ENCODE results near the gene AIF1. TPM values are rescaled to one million over a fixed set of nuclear protein-coding genes. Genes with fewer than 3 reads are reported as not detected.

AIF1 gene
- total and polyA plus RNA-seq, 3 experiments from 2014 or later, result 33.2 to 35.6 (median 35.6) TPM

- no peak for DNase-seq
- peaks cover 5% of the 10 kb centered on the region for H3K36me3 ChIP-seq (ENCODE audit: insufficient read depth, low read length)
- Mint-ChIP-seq H3K36me3 (peaks cover 4 to 34% (median 10%) of the 10 kb centered on the region in 3 donors), H3K9me3 (peaks cover 0 to 2% (median 0%) of the 10 kb centered on the region in 5 donors), H3K4me1 (peaks cover 88 to 98% (median 98%) of the 10 kb centered on the region in 3 donors), H3K27ac (peak overlapping the region; percentile 97 to 100 (median 100)), H3K4me3 (peak overlapping the region; percentile 98 to 100 (median 100)), H3K27me3 (peaks cover 0 to 1% of the 10 kb centered on the region in 2 donors)
- peak overlapping the region; percentile 32 for H3K27ac ChIP-seq (ENCODE audit: low read depth, low read length)
- no peaks in the 10 kb centered on the region for H3K27me3 ChIP-seq (ENCODE audit: insufficient read depth, low read length, poor library complexity, severe bottlenecking)
- ChIA-PET POLR2A (interaction anchor here (0.7 to 2.2 kb wide), 6 partner anchors 14 to 45 kb away, joined by 3 to 8 read pairs (median 4); partner anchors contain the start of genes NCR3 and NFKBIL1), CTCF (interaction anchor here (1.5 to 19.7 kb wide), 3 partner anchors 17 to 79 kb away, joined by 5 to 692 read pairs (median 576); partner anchors contain the start of genes ATP6V1G2, DDX39B, LST1 and LTA)
- H3K4me1 ChIP-seq (ENCODE audit: insufficient read depth, low read length), result peaks cover 90% of the 10 kb centered on the region
- no peaks in the 10 kb centered on the region for H3K9me3 ChIP-seq (ENCODE audit: low read length)
- H3K4me3 ChIP-seq (ENCODE audit: low read length), result no peak overlapping the region
Measured at GRCh38 chr6:31573239-31574105, 41.6 kb upstream of the AIF1 start.

- ChIA-PET CTCF (interaction anchor here (1.5 to 19.7 kb wide), 3 partner anchors 18 to 80 kb away, joined by 5 to 692 read pairs (median 576); partner anchors contain the start of genes ATP6V1G2, DDX39B, LST1 and LTA), POLR2A (interaction anchor here (0.6 to 2.2 kb wide), 8 partner anchors 15 to 33 kb away, joined by 3 to 13 read pairs (median 4); partner anchors contain the start of genes DDX39B and NCR3)
- no peaks in the 10 kb centered on the region for H3K9me3 ChIP-seq (ENCODE audit: low read length)
- Mint-ChIP-seq H3K27ac (peak overlapping the region; percentile 92 to 100 (median 100)), H3K27me3 (peaks cover 0 to 1% of the 10 kb centered on the region in 2 donors), H3K9me3 (peaks cover 0 to 2% (median 0%) of the 10 kb centered on the region in 5 donors), H3K36me3 (peaks cover 7 to 39% (median 10%) of the 10 kb centered on the region in 3 donors), H3K4me1 (peaks cover 89 to 98% (median 98%) of the 10 kb centered on the region in 3 donors), H3K4me3 (peak overlapping the region; percentile 98 to 100 (median 100))
- no peak for DNase-seq
- H3K4me3 ChIP-seq (ENCODE audit: low read length), result peak overlapping the region; percentile 82
- peak overlapping the region; percentile 60 for H3K27ac ChIP-seq (ENCODE audit: low read depth, low read length)
- H3K4me1 ChIP-seq (ENCODE audit: insufficient read depth, low read length), result peaks cover 89% of the 10 kb centered on the region
- H3K27me3 ChIP-seq (ENCODE audit: insufficient read depth, low read length, poor library complexity, severe bottlenecking), result no peaks in the 10 kb centered on the region
- peaks cover 5% of the 10 kb centered on the region for H3K36me3 ChIP-seq (ENCODE audit: insufficient read depth, low read length)
Measured at GRCh38 chr6:31574106-31575061, 40.6 kb upstream of the AIF1 start.

- ChIA-PET POLR2A (interaction anchor here (0.6 to 2.2 kb wide), 7 partner anchors 12 to 34 kb away, joined by 3 to 13 read pairs (median 4); partner anchors contain the start of gene DDX39B), CTCF (interaction anchor here (17.7 to 19.7 kb wide), 2 partner anchors 17 to 19 kb away, joined by 576 to 692 read pairs; partner anchors contain the start of genes ATP6V1G2, DDX39B, LST1 and LTA)
- H3K36me3 Mint-ChIP-seq, result peaks cover 9 to 42% (median 10%) of the 10 kb centered on the region in 3 donors
- H3K4me3 Mint-ChIP-seq, result peak within 1 kb of the TSS; percentile 98 to 100 (median 100)
- H3K27me3 Mint-ChIP-seq, result peaks cover 0 to 1% of the 10 kb centered on the region in 2 donors
- peaks cover 0 to 2% (median 0%) of the 10 kb centered on the region in 5 donors for H3K9me3 Mint-ChIP-seq
- H3K27ac Mint-ChIP-seq, result peak within 1 kb of the TSS; percentile 92 to 100 (median 100)
- DNase-seq, result peak in 4 of 5 donors; percentile 64 to 79 (median 72)
- no peaks in the 10 kb centered on the region for H3K27me3 ChIP-seq (ENCODE audit: insufficient read depth, low read length, poor library complexity, severe bottlenecking)
- H3K9me3 ChIP-seq (ENCODE audit: low read length), result no peaks in the 10 kb centered on the region
- peak within 1 kb of the TSS; percentile 82 for H3K4me3 ChIP-seq (ENCODE audit: low read length)
- peaks cover 5% of the 10 kb centered on the region for H3K36me3 ChIP-seq (ENCODE audit: insufficient read depth, low read length)
- H3K4me1 Mint-ChIP-seq, result peaks cover 89 to 98% (median 98%) of the 10 kb centered on the region in 3 donors
- H3K4me1 ChIP-seq (ENCODE audit: insufficient read depth, low read length), result peaks cover 89% of the 10 kb centered on the region
- H3K27ac ChIP-seq (ENCODE audit: low read depth, low read length), result peak within 1 kb of the TSS; percentile 60
Measured at GRCh38 chr6:31575335-31575901, 39.6 kb upstream of the AIF1 start, which contains the start of gene TNF. Gene TNF, plus strand, starts transcription at chr6:31575565. Its CDS starts 177 bp downstream, at chr6:31575742.

GRCh38 chr6:31575952-31576685, 38.9 kb upstream of the AIF1 start:
- peak overlapping the region; percentile 60 for H3K27ac ChIP-seq (ENCODE audit: low read depth, low read length)
- Mint-ChIP-seq H3K4me3 (peak overlapping the region; percentile 98 to 100 (median 100)), H3K27me3 (peaks cover 0 to 1% of the 10 kb centered on the region in 2 donors), H3K4me1 (peaks cover 87 to 95% (median 93%) of the 10 kb centered on the region in 3 donors), H3K27ac (peak overlapping the region; percentile 92 to 100 (median 100)), H3K9me3 (peaks cover 0 to 2% (median 0%) of the 10 kb centered on the region in 5 donors), H3K36me3 (peaks cover 12 to 49% (median 13%) of the 10 kb centered on the region in 3 donors)
- ChIA-PET POLR2A (interaction anchor here (0.6 to 7.6 kb wide), 11 partner anchors 10 to 250 kb away, joined by 3 to 42 read pairs (median 5); partner anchors contain the start of gene LST1), CTCF (interaction anchor here (0.8 to 19.7 kb wide), 3 partner anchors 16 to 254 kb away, joined by 7 to 692 read pairs (median 576); partner anchors contain the start of genes ATP6V1G2, DDX39B, LST1 and LTA)
- H3K36me3 ChIP-seq (ENCODE audit: insufficient read depth, low read length), result peaks cover 5% of the 10 kb centered on the region
- DNase-seq, result no peak
- peak overlapping the region; percentile 82 for H3K4me3 ChIP-seq (ENCODE audit: low read length)
- peaks cover 85% of the 10 kb centered on the region for H3K4me1 ChIP-seq (ENCODE audit: insufficient read depth, low read length)
- H3K9me3 ChIP-seq (ENCODE audit: low read length), result no peaks in the 10 kb centered on the region
- H3K27me3 ChIP-seq (ENCODE audit: insufficient read depth, low read length, poor library complexity, severe bottlenecking), result no peaks in the 10 kb centered on the region

GRCh38 chr6:31576897-31577578, 38.0 kb upstream of the AIF1 start:
- peaks cover 14 to 55% (median 16%) of the 10 kb centered on the region in 3 donors for H3K36me3 Mint-ChIP-seq
- peaks cover 0 to 2% (median 0%) of the 10 kb centered on the region in 5 donors for H3K9me3 Mint-ChIP-seq
- Histone ChIP-seq H3K27ac (ENCODE audit: low read depth, low read length) (peak overlapping the region; percentile 60), H3K4me3 (ENCODE audit: low read length) (peak overlapping the region; percentile 82), H3K36me3 (ENCODE audit: insufficient read depth, low read length) (peaks cover 5% of the 10 kb centered on the region), H3K4me1 (ENCODE audit: insufficient read depth, low read length) (peaks cover 76% of the 10 kb centered on the region), H3K9me3 (ENCODE audit: low read length) (no peaks in the 10 kb centered on the region), H3K27me3 (ENCODE audit: insufficient read depth, low read length, poor library complexity, severe bottlenecking) (no peaks in the 10 kb centered on the region)
- peak overlapping the region; percentile 98 to 100 (median 100) for H3K4me3 Mint-ChIP-seq
- H3K4me1 Mint-ChIP-seq, result peaks cover 82 to 90% (median 84%) of the 10 kb centered on the region in 3 donors
- DNase-seq, result peak in 4 of 5 donors; percentile 45 to 69 (median 59)
- peak overlapping the region; percentile 92 to 100 (median 100) for H3K27ac Mint-ChIP-seq
- CTCF ChIA-PET, result interaction anchor here (0.8 to 19.7 kb wide), 4 partner anchors 15 to 253 kb away, joined by 6 to 692 read pairs (median 292); partner anchors contain the start of genes ATP6V1G2, DDX39B, LST1 and LTA
- H3K27me3 Mint-ChIP-seq, result peaks cover 0 to 1% of the 10 kb centered on the region in 2 donors
- POLR2A ChIA-PET, result interaction anchor here (0.6 to 7.6 kb wide), 16 partner anchors 9 to 325 kb away, joined by 3 to 42 read pairs (median 4); partner anchors contain the start of genes LST1, MPIG6B and NCR3

- Mint-ChIP-seq H3K4me1 (peaks cover 80 to 90% (median 83%) of the 10 kb centered on the region in 3 donors), H3K27ac (peak overlapping the region; percentile 92 to 100 (median 100)), H3K36me3 (peaks cover 14 to 56% (median 16%) of the 10 kb centered on the region in 3 donors), H3K9me3 (peaks cover 0 to under 1% (median 0%) of the 10 kb centered on the region in 5 donors), H3K4me3 (peak overlapping the region; percentile 98 to 100 (median 100)), H3K27me3 (peaks cover 0 to 1% of the 10 kb centered on the region in 2 donors)
- peaks cover 77% of the 10 kb centered on the region for H3K4me1 ChIP-seq (ENCODE audit: insufficient read depth, low read length)
- POLR2A ChIA-PET, result interaction anchor here (0.6 to 7.6 kb wide), 11 partner anchors 9 to 325 kb away, joined by 3 to 42 read pairs (median 4); partner anchors contain the start of genes MPIG6B and NCR3
- H3K4me3 ChIP-seq (ENCODE audit: low read length), result peak overlapping the region; percentile 82
- peak overlapping the region; percentile 60 for H3K27ac ChIP-seq (ENCODE audit: low read depth, low read length)
- CTCF ChIA-PET, result interaction anchor here (1.7 to 19.7 kb wide), 3 partner anchors 15 to 83 kb away, joined by 6 to 692 read pairs (median 576); partner anchors contain the start of genes ATP6V1G2, DDX39B, LST1 and LTA
- H3K9me3 ChIP-seq (ENCODE audit: low read length), result no peaks in the 10 kb centered on the region
- DNase-seq, result no peak
- no peaks in the 10 kb centered on the region for H3K27me3 ChIP-seq (ENCODE audit: insufficient read depth, low read length, poor library complexity, severe bottlenecking)
- H3K36me3 ChIP-seq (ENCODE audit: insufficient read depth, low read length), result peaks cover 5% of the 10 kb centered on the region
Measured at GRCh38 chr6:31577579-31577966, 37.5 kb upstream of the AIF1 start.

Measured in CD8-positive, alpha-beta memory T cell (primary cell).